ENCODE measurements around the gene ZBED5. TPM values are rescaled to one million over a fixed set of nuclear protein-coding genes. Genes with fewer than 3 reads are reported as not detected.

Gene ZBED5
- total RNA-seq, 4 donors from 2014 or later = 24.6 to 82.7 (median 61.0) TPM

DNA sequence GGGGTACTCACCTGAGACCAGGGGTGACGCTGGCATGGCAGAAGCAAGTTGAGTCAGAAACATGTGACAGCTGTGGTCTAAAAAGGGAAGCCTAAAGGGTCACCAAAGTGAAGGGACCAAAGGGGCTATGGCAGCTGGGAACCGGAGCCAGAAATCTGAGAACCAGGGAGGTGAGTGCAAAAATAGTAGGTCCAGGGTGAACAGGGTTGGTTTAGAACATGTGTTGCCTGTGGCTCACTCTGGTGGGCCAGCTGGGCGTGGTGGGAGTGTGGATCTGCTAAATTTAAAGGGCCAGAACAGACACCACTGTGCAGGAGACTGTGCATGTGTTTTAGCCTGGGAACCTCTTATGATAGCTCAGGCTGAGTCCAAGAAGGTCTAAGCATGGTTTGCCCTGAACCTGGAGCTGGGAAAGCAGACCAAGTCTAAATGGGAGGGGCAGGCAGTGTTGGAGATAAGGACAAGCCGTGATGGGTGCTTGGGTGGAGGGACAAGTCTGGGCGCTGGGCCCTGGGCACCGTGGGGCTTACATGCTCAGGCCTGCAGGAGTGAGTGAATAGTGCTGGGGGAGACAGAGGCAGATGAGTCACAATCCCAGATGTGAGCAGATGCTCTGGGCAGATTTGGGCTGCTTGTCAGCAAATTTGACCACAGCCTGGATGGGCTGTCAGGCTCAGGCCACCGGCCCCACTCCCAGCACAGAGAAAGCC, 41.4 kb upstream of the ZBED5 start:
- intact Hi-C loops (cut with DNase I; ENCODE audit: low total_unique reads) = no loop called here
- peak; percentile 59 to 73 for DNase-seq
- Histone ChIP-seq H3K27ac (peak overlapping the region; percentile 88 to 91), H3K36me3 (no peaks in the 10 kb centered on the region), H3K4me3 (no peak overlapping the region), H3K4me1 (peaks cover 5 to 18% of the 10 kb centered on the region in 2 donors), H3K9me3 (no peaks in the 10 kb centered on the region), H3K27me3 (no peaks in the 10 kb centered on the region)
- TF ChIP-seq, protein P1, sequence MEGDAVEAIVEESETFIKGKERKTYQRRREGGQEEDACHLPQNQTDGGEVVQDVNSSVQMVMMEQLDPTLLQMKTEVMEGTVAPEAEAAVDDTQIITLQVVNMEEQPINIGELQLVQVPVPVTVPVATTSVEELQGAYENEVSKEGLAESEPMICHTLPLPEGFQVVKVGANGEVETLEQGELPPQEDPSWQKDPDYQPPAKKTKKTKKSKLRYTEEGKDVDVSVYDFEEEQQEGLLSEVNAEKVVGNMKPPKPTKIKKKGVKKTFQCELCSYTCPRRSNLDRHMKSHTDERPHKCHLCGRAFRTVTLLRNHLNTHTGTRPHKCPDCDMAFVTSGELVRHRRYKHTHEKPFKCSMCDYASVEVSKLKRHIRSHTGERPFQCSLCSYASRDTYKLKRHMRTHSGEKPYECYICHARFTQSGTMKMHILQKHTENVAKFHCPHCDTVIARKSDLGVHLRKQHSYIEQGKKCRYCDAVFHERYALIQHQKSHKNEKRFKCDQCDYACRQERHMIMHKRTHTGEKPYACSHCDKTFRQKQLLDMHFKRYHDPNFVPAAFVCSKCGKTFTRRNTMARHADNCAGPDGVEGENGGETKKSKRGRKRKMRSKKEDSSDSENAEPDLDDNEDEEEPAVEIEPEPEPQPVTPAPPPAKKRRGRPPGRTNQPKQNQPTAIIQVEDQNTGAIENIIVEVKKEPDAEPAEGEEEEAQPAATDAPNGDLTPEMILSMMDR (IDR thresholded peaks at IDR 0.05) = no peak
- no peak for TF ChIP-seq POLR2A (IDR thresholded peaks at IDR 0.05)

GRCh38 chr11:10898763-10899025, 40.8 kb upstream of the ZBED5 start:
- H3K36me3 ChIP-seq = no peaks in the 10 kb centered on the region
- peaks cover 5 to 18% of the 10 kb centered on the region in 2 donors for H3K4me1 ChIP-seq
- no peaks in the 10 kb centered on the region for H3K27me3 ChIP-seq
- DNase-seq = no peak
- H3K27ac ChIP-seq = peak overlapping the region; percentile 88 to 91
- H3K4me3 ChIP-seq = no peak overlapping the region
- no peaks in the 10 kb centered on the region for H3K9me3 ChIP-seq
- no peak for TF ChIP-seq POLR2A (IDR thresholded peaks at IDR 0.05)
- TF ChIP-seq, protein P1 (IDR thresholded peaks at IDR 0.05) = no peak
- intact Hi-C loops (cut with DNase I; ENCODE audit: low total_unique reads) = no loop called here

DNA sequence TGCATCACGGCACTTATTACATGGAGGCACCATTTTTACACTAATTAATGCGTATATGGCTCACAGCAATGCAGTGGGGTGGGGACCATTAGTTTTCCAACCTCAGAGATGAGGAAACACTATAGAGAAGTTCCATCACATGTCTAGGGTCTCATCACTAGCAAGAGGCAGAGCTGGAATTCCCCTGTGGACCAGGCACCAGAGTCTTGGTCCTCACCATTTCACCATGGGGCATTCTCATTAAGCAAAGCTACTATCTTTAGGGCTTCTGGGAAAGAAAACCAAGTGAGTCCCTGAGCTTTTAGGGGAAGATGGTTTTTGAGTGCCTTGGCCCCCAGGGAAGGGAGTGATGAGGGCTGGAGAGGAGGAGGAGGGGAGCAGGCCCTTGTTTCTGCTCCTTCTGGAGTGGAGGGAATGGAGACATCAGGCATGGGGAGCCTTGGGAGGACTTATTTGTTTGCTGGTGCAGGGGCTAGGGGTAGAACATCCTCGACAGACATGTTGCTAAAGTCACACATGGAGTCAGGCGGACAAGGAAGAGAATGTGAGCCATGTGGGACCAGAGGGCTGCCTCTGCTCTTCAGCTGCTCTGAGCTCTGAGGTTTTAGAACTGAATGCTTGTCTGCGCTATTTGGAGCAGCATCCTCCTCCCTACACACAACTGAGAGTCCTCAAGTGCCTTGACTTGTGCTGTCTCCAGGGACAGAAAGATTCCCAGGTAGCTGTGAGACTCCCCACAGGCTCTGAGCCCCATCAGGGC, 40.3 kb upstream of the ZBED5 start:
- TF ChIP-seq, protein P1 (IDR thresholded peaks at IDR 0.05) = no peak
- no peak for TF ChIP-seq POLR2A (IDR thresholded peaks at IDR 0.05)
- intact Hi-C loops (cut with DNase I; ENCODE audit: low total_unique reads) = no loop called here
- H3K4me1 ChIP-seq = peaks cover 5 to 18% of the 10 kb centered on the region in 2 donors

GRCh38 chr11:10897150-10897549, 39.3 kb upstream of the ZBED5 start:
- no peaks in the 10 kb centered on the region for H3K36me3 ChIP-seq
- H3K4me1 ChIP-seq = peaks cover 5 to 18% of the 10 kb centered on the region in 2 donors
- DNase-seq = no peak
- intact Hi-C loops (cut with DNase I; ENCODE audit: low total_unique reads) = no loop called here
- no peak overlapping the region for H3K27ac ChIP-seq
- H3K4me3 ChIP-seq = no peak overlapping the region
- no peaks in the 10 kb centered on the region for H3K27me3 ChIP-seq
- no peaks in the 10 kb centered on the region for H3K9me3 ChIP-seq
- TF ChIP-seq POLR2A (IDR thresholded peaks at IDR 0.05) = no peak
- TF ChIP-seq, protein P1 (IDR thresholded peaks at IDR 0.05) = no peak

More for the DNA sequence above, 40.3 kb upstream of the ZBED5 start:
- no peaks in the 10 kb centered on the region for H3K36me3 ChIP-seq
- no peaks in the 10 kb centered on the region for H3K27me3 ChIP-seq
- no peak for DNase-seq
- H3K9me3 ChIP-seq = no peaks in the 10 kb centered on the region
- H3K4me3 ChIP-seq = no peak overlapping the region
- peak overlapping the region; percentile 88 to 91 for H3K27ac ChIP-seq

- TF ChIP-seq POLR2A (IDR thresholded peaks at IDR 0.05) = no peak
- TF ChIP-seq, protein P1 (IDR thresholded peaks at IDR 0.05) = no peak
- Histone ChIP-seq H3K9me3 (no peaks in the 10 kb centered on the region), H3K4me3 (no peak overlapping the region), H3K27ac (no peak overlapping the region), H3K4me1 (peaks cover 5 to 18% of the 10 kb centered on the region in 2 donors), H3K27me3 (no peaks in the 10 kb centered on the region), H3K36me3 (no peaks in the 10 kb centered on the region)
- intact Hi-C loops (cut with DNase I; ENCODE audit: low total_unique reads) = no loop called here
- no peak for DNase-seq
These were observed 38.6 kb upstream of the ZBED5 start for GRCh38 chr11:10896493-10896892.
